ENCODE measurements around the gene TMEM161B. TPM values are rescaled to one million over a fixed set of nuclear protein-coding genes. Genes with fewer than 3 reads are reported as not detected.
"Not testable (repeated sequence)": the region's sequence is repeated elsewhere in the genome, so short reads cannot be mapped to it uniquely, and the experiment has no call there.

TMEM161B gene
- 10 to 100 TPM; 21.0 to 22.0 TPM for total RNA-seq

- Mint-ChIP-seq H3K27ac (peak within 1 kb of the TSS; percentile 93), H3K9me3 (peaks cover 5% of the 10 kb centered on the region), H3K27me3 (peaks cover 3% of the 10 kb centered on the region), H3K36me3 (peaks cover 67% of the 10 kb centered on the region), H3K4me1 (peaks cover 46% of the 10 kb centered on the region), H3K4me3 (peak within 1 kb of the TSS; percentile 100)
- DNase-seq = peak; percentile 93
Measured at GRCh38 chr5:88268385-88269184, at the start of gene TMEM161B. TSS of gene TMEM161B (minus strand) at chr5:88268845. CDS start at chr5:88268723, 122 bp downstream.

DNA sequence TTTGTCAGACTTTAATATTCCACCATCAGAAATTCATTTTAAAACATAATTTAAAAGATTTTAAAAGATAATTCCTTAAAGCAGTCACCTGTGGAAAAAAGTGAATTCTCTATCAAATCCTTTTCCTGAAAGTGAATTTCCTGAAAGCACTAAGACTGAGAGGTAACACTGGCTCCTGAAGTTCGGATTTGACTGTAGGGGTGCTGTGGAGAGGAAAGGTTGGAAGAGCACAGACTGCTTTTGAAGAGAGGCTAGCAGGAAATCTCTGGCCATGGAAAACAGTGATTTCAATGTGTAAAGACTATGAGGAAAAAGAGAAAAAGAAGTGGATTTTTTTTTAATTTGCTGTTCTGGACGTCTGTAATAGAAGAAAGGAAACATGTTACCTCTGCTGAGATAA lies 35.7 kb upstream of the TMEM161B start:
- peaks cover 8% of the 10 kb centered on the region for H3K27me3 Mint-ChIP-seq
- no peak overlapping the region for H3K4me3 Mint-ChIP-seq
- H3K36me3 Mint-ChIP-seq = peaks cover 12% of the 10 kb centered on the region
- no peak overlapping the region for H3K27ac Mint-ChIP-seq
- no peaks in the 10 kb centered on the region for H3K4me1 Mint-ChIP-seq
- DNase-seq = no peak
- H3K9me3 Mint-ChIP-seq = peaks cover 10% of the 10 kb centered on the region

GRCh38 chr5:88298425-88298824 lies 29.8 kb upstream of the TMEM161B start:
- no peaks in the 10 kb centered on the region for H3K9me3 Mint-ChIP-seq
- DNase-seq = no peak
- no peak overlapping the region for H3K27ac Mint-ChIP-seq
- no peaks in the 10 kb centered on the region for H3K27me3 Mint-ChIP-seq
- H3K4me3 Mint-ChIP-seq = no peak overlapping the region
- H3K4me1 Mint-ChIP-seq = no peaks in the 10 kb centered on the region
- peaks cover 8% of the 10 kb centered on the region for H3K36me3 Mint-ChIP-seq

DNA sequence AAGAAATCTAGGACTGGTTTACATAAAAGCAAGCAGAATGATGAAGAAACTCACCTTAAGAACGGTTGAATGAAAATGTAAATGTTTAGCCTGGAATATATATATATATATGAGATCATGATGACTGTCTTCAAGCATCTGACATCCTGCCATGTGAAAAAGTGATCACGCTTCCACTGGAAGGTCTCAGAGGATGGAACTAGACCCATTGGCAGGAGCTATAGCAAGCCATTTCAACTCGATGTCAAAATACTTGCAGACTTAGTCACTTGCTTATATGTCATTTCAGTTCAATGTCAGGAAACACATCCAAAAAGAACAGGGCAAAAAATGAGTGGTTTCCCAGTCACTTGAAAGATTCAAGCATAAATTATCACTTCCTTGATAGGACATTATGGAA lies 22.2 kb upstream of the TMEM161B start:
- Mint-ChIP-seq H3K27me3 (no peaks in the 10 kb centered on the region), H3K36me3 (peaks cover 23% of the 10 kb centered on the region), H3K27ac (no peak overlapping the region), H3K4me1 (no peaks in the 10 kb centered on the region), H3K9me3 (no peaks in the 10 kb centered on the region), H3K4me3 (no peak overlapping the region)
- no peak for DNase-seq

DNA sequence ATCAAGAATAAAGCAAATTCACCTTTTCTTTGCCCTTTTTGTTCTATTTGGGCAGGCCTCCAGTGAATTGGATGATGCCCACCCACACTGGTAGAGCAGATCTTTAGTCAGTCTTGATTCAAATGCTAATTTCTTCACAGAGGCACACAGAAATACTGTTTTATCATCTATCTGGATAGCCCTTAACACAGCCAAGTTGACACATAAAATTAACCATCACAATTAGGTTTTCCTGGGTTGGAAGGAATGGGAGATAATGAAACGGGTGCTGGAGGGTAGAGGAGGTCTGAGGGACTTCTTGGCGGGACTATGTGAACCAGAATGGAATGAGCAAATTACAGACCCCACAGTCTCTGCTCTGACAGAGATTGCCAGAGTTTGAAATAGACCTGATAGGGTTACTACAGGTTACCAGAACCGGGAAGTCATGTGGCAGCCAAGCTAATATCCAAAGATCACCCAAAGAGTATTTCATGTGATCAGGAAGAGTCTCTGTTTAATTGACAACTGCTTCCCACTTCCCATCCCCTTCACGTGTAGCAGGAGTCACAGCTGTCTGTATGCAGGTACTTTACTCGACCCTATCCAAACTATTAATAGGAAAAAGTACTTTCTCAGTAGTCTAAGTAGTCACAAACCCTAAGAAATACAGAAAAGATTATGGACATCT lies 20.0 kb upstream of the TMEM161B start:
- Mint-ChIP-seq H3K27ac (no peak overlapping the region), H3K4me1 (no peaks in the 10 kb centered on the region), H3K4me3 (no peak overlapping the region), H3K36me3 (peaks cover 18% of the 10 kb centered on the region), H3K27me3 (no peaks in the 10 kb centered on the region), H3K9me3 (no peaks in the 10 kb centered on the region)
- no peak for DNase-seq

GRCh38 chr5:88287846-88288527 lies 19.3 kb upstream of the TMEM161B start:
- H3K27ac Mint-ChIP-seq = no peak overlapping the region
- H3K27me3 Mint-ChIP-seq = no peaks in the 10 kb centered on the region
- no peaks in the 10 kb centered on the region for H3K4me1 Mint-ChIP-seq
- H3K36me3 Mint-ChIP-seq = peaks cover 18% of the 10 kb centered on the region
- H3K9me3 Mint-ChIP-seq = no peaks in the 10 kb centered on the region
- DNase-seq = no peak
- H3K4me3 Mint-ChIP-seq = no peak overlapping the region

- H3K4me3 Mint-ChIP-seq = no peak overlapping the region
- H3K36me3 Mint-ChIP-seq = peaks cover 23% of the 10 kb centered on the region
- no peaks in the 10 kb centered on the region for H3K4me1 Mint-ChIP-seq
- no peak for DNase-seq
- no peaks in the 10 kb centered on the region for H3K27me3 Mint-ChIP-seq
- no peaks in the 10 kb centered on the region for H3K9me3 Mint-ChIP-seq
- no peak overlapping the region for H3K27ac Mint-ChIP-seq
Measured at GRCh38 chr5:88287302-88287701, 18.7 kb upstream of the TMEM161B start.

DNA sequence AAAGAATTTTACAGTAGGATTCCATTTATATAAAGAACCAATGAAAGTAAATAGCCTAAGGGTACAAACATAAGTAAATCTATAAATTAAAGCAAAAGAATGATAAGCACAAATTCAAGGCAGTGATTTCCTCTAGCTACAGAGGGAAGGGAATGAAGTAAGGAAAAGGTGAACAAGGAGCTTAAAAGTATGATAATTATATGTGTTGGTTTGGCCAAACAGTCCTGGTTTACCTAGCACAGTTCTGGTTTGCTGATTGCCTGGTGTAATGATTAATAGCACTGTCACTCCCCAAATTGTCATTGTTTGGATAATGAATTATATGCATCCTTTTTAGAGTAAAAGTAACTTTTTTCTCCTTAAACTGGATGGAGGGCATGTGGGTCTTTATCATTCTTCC lies 15.0 kb upstream of the TMEM161B start:
- peaks cover 31% of the 10 kb centered on the region for H3K36me3 Mint-ChIP-seq
- H3K4me1 Mint-ChIP-seq = no peaks in the 10 kb centered on the region
- no peak overlapping the region for H3K27ac Mint-ChIP-seq
- DNase-seq = no peak
- H3K27me3 Mint-ChIP-seq = no peaks in the 10 kb centered on the region
- no peak overlapping the region for H3K4me3 Mint-ChIP-seq
- no peaks in the 10 kb centered on the region for H3K9me3 Mint-ChIP-seq

- H3K27ac Mint-ChIP-seq = no peak overlapping the region
- DNase-seq = no peak
- no peaks in the 10 kb centered on the region for H3K4me1 Mint-ChIP-seq
- peaks cover 30% of the 10 kb centered on the region for H3K36me3 Mint-ChIP-seq
- H3K9me3 Mint-ChIP-seq = peaks cover 3% of the 10 kb centered on the region
- no peak overlapping the region for H3K4me3 Mint-ChIP-seq
- no peaks in the 10 kb centered on the region for H3K27me3 Mint-ChIP-seq
Measured at GRCh38 chr5:88281322-88281721, 12.7 kb upstream of the TMEM161B start.

- Mint-ChIP-seq H3K27me3 (no peaks in the 10 kb centered on the region), H3K4me3 (no peak overlapping the region), H3K4me1 (peaks cover 3% of the 10 kb centered on the region), H3K36me3 (peaks cover 40% of the 10 kb centered on the region), H3K9me3 (peaks cover 3% of the 10 kb centered on the region), H3K27ac (no peak overlapping the region)
- no peak for DNase-seq
Measured at GRCh38 chr5:88279584-88279983, 10.9 kb upstream of the TMEM161B start.

DNA sequence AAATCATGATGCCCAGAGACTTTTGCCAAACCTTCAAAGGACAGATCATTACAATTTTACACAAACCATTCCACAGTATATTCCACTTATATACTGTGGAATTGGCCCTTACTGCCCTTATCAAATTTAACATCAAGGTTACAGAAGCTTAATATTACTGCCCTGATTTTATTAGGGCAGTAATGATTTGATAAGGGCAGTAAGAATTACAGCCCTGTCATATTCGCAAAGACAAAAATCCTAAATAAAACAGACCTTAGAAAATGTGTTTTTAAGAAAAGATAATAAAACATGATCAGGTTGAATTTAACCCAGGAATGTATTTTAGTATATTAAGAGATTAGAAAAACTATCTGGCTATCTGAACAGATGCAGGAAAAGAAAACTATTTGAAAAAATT lies 7.7 kb upstream of the TMEM161B start:
- peaks cover 15% of the 10 kb centered on the region for H3K4me1 Mint-ChIP-seq
- DNase-seq = no peak
- no peaks in the 10 kb centered on the region for H3K27me3 Mint-ChIP-seq
- H3K36me3 Mint-ChIP-seq = peaks cover 48% of the 10 kb centered on the region
- H3K9me3 Mint-ChIP-seq = peaks cover 3% of the 10 kb centered on the region
- no peak overlapping the region for H3K4me3 Mint-ChIP-seq
- no peak overlapping the region for H3K27ac Mint-ChIP-seq

DNA sequence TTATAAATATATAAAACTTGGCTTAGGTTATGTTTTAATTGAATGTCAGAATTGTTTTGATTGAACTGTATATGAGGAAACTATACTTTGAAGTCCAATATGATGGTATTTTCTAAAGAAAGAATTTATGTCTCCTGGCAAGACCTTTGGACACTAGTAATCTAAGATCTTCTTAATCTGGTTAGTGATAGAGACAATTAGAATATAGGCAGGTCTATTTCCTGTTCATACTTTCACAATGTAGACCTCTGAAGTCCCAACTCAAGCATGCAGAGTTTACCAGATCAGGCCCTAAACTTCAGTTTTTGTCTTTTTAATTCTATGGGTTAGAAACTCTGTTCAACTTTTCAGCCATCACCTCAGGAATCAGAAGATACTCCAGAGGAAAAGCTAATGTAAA lies 6.9 kb upstream of the TMEM161B start:
- no peaks in the 10 kb centered on the region for H3K27me3 Mint-ChIP-seq
- peaks cover 3% of the 10 kb centered on the region for H3K9me3 Mint-ChIP-seq
- H3K4me1 Mint-ChIP-seq = peaks cover 22% of the 10 kb centered on the region
- peaks cover 49% of the 10 kb centered on the region for H3K36me3 Mint-ChIP-seq
- H3K27ac Mint-ChIP-seq = no peak overlapping the region
- no peak overlapping the region for H3K4me3 Mint-ChIP-seq
- no peak for DNase-seq

DNA sequence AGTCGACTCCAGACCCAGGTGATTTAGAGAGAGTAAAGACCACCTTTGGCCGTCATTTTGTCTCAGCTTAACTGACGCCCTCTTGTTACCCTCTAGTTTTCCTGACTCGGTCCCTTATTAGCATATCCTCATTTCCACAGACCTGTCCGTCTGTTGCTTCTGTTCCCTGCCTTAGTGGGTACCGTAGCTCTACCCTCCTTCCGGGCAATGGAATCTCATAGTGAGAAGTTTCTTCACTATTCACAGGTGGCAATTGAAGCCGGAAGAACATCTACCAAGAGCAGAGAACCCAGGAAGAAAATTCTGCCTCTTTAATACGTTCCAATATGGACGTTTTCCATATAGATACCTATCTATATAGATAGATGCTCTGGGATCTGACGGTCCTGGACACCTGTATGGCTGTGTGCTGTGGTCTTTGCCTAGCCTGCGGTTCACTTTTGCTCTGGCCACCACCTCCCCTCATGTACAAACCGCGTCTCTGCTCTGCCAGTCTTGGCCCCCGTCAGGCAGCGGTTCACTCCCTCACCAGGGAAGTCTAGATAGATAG lies 652 bp upstream of the TMEM161B start:
- peaks cover 5% of the 10 kb centered on the region for H3K9me3 Mint-ChIP-seq
- DNase-seq = peak; percentile 11
- H3K4me1 Mint-ChIP-seq = peaks cover 43% of the 10 kb centered on the region
- H3K27me3 Mint-ChIP-seq = peaks cover 3% of the 10 kb centered on the region
- peak overlapping the region; percentile 100 for H3K4me3 Mint-ChIP-seq
- H3K36me3 Mint-ChIP-seq = peaks cover 63% of the 10 kb centered on the region
- peak overlapping the region; percentile 93 for H3K27ac Mint-ChIP-seq

- not testable (repeated sequence) for H3K27me3 Mint-ChIP-seq, H3K27ac Mint-ChIP-seq, H3K9me3 Mint-ChIP-seq, H3K4me3 Mint-ChIP-seq, DNase-seq
- Mint-ChIP-seq H3K4me1 (peaks cover 39% of the 10 kb centered on the region), H3K36me3 (peaks cover 60% of the 10 kb centered on the region)
Measured at GRCh38 chr5:88264565-88264964, 4.1 kb downstream of the TMEM161B start.

DNA sequence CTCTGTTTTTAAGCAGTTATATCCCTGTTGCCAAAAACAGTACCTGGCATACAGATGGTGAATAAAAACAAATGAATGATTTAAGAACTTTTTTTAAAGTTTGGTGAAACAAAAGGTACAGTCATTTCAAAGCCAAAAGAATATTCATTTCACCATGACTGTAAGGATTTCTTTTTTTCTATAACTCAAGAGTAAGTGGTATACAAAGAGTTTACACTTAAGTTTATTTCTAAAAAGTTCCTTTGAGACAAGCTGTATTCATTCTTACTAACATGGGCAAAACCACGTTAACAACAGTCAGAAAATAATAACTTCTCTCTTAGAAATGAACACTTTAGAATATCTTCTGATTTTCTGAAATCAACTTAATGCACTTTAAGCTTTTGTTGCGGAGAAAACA lies 5.3 kb downstream of the TMEM161B start:
- no peaks in the 10 kb centered on the region for H3K27me3 Mint-ChIP-seq
- H3K4me3 Mint-ChIP-seq = no peak overlapping the region
- H3K27ac Mint-ChIP-seq = no peak overlapping the region
- peaks cover 45% of the 10 kb centered on the region for H3K4me1 Mint-ChIP-seq
- H3K9me3 Mint-ChIP-seq = peaks cover 5% of the 10 kb centered on the region
- DNase-seq = no peak
- H3K36me3 Mint-ChIP-seq = peaks cover 63% of the 10 kb centered on the region

All from activated naive CD8-positive, alpha-beta T cell treated with anti-CD3 and anti-CD28 coated beads for 36 hours (primary cell).